ENCODE measurements around the gene RAB24. TPM values are rescaled to one million over a fixed set of nuclear protein-coding genes. Genes with fewer than 3 reads are reported as not detected.

The RAB24 gene
- total RNA-seq, 1 donor from 2014 or later = 14.9 TPM

Other genes with a start within 250 kb of the RAB24 start
- gene FGFR4, start 216.8 kb downstream of the RAB24 start, total RNA-seq = 6.4 TPM
- gene NSD1, start 169.9 kb downstream of the RAB24 start, total RNA-seq = 118 TPM
- 121 TPM for gene PRELID1, start 80 bp upstream of the RAB24 start, total RNA-seq
- gene MXD3, start 8.2 kb upstream of the RAB24 start, total RNA-seq = 7.8 TPM
- 129 TPM for gene LMAN2, start 47.9 kb upstream of the RAB24 start, total RNA-seq
- 17.3 TPM for gene RGS14, start 54.2 kb upstream of the RAB24 start, total RNA-seq
- gene SLC34A1, start 80.7 kb upstream of the RAB24 start, total RNA-seq = not detected
- gene PFN3, start 96.9 kb upstream of the RAB24 start, total RNA-seq = not detected
- 1.3 TPM for gene F12, start 105.8 kb upstream of the RAB24 start, total RNA-seq
- gene GRK6, start 123.0 kb upstream of the RAB24 start, total RNA-seq = 30.8 TPM
- 2.6 TPM for gene PRR7, start 143.1 kb upstream of the RAB24 start, total RNA-seq
- 41.5 TPM for gene DBN1, start 169.9 kb upstream of the RAB24 start, total RNA-seq
- 218 TPM for gene PDLIM7, start 193.9 kb upstream of the RAB24 start, total RNA-seq
- 7.9 TPM for gene DOK3, start 206.1 kb upstream of the RAB24 start, total RNA-seq
- 89.1 TPM for gene DDX41, start 213.2 kb upstream of the RAB24 start, total RNA-seq